K562 (cell line): ENCODE results near the gene USP43. TPM values are rescaled to one million over a fixed set of nuclear protein-coding genes. Genes with fewer than 3 reads are reported as not detected.

Experiments used
- ATAC-seq: fragments of 200-7000 bp; cut with Tn5 transposase; 3 replicates; pipeline ENCODE4 v1.9.1; 2020; ENCODE audit warnings: moderate library complexity
- BruUV-seq: library from RNA; stranded (reverse); fragments of 400-500 nt; replicated peaks from 2 replicates; lab custom pipeline; 2021; lab: Mats Ljungman, UMichigan
- CTCF ChIA-PET: fragments of 300-600 bp; formaldehyde crosslinking; extraction: SDS; loops from one replicate; lab custom pipeline; 2021; ENCODE audit warnings: low intra/inter-chr PET ratio; lab: Yijun Ruan, JAX
- POLR2A ChIA-PET: fragments of 300-600, 350-650 bp; sonication (Branson Sonifier 250); formaldehyde crosslinking; extraction: SDS; loops from one replicate; lab custom pipeline; 2021; ENCODE audit warnings: antibody characterized with exemption, inconsistent platforms; lab: Yijun Ruan, JAX
- DNase-seq, 4 experiments: peaks; one replicate each; pipeline versions ENCODE4 v3.0.0 to v3.0.0-alpha.2; 2011 to 2018; ENCODE audit warnings: low spot score in 3 of 4, mixed read lengths in 3 of 4; ENCODE audit errors: extremely low read depth in 1 of 4
- FAIRE-seq: peaks from 2 replicates; lab custom pipeline; 2011; peaks lifted over from hg19 to GRCh38; lab: Jason Lieb, UNC
- H2AFZ ChIP-seq: 2 replicates; pipeline ENCODE4 v1.6.0; 2011; ENCODE audit warnings: low read depth, low read length, control low read depth, inconsistent platforms
- H3K27ac ChIP-seq: fragments of 200-600 bp; 3 replicates; pipeline ENCODE4 v1.8.0; 2011; ENCODE audit warnings: low read depth, mild to moderate bottlenecking, control low read depth, inconsistent platforms, low read length, moderate library complexity, mixed read lengths; ENCODE audit errors: extremely low read depth
- H3K27me3 ChIP-seq, 2 experiments: fragments of 300-600 bp in 1 of 2; 2 replicates in 1 of 2; 3 replicates in 1 of 2; pipeline versions ENCODE4 v1.6.0 to v1.8.0; 2011; ENCODE audit warnings: inconsistent platforms in 2 of 2, low read length in 2 of 2, mild to moderate bottlenecking in 1 of 2, mixed read lengths in 1 of 2, moderate library complexity in 1 of 2; ENCODE audit not compliant: control insufficient read depth in 2 of 2, insufficient read depth in 2 of 2
- H3K36me3 ChIP-seq: fragments of 300-600 bp; 3 replicates; pipeline ENCODE4 v1.8.0; 2011; ENCODE audit warnings: mild to moderate bottlenecking, low read length, inconsistent platforms; ENCODE audit not compliant: control insufficient read depth, insufficient read depth
- H3K4me1 ChIP-seq, 2 experiments: fragments of 200-600 bp in 1 of 2; replicated peaks in 1 of 2; 2 replicates in 1 of 2; 3 replicates in 1 of 2; pipeline versions ENCODE4 v1.5.1 to v1.8.0; 2011; ENCODE audit warnings: inconsistent platforms in 2 of 2, low read length in 2 of 2, mild to moderate bottlenecking in 1 of 2, mixed read lengths in 1 of 2, moderate library complexity in 1 of 2; ENCODE audit not compliant: control insufficient read depth in 2 of 2, insufficient read depth in 2 of 2
- H3K4me2 ChIP-seq: 2 replicates; pipeline ENCODE4 v1.6.1; 2011; ENCODE audit warnings: low read length, control low read depth, inconsistent platforms, mixed read lengths; ENCODE audit not compliant: insufficient read depth
- H3K4me3 ChIP-seq: fragments of 200-600 bp; sonication (generic), shearing (Covaris generic); 2 replicates; pipeline ENCODE4 v1.5.1; 2016; ENCODE audit warnings: control low read depth, inconsistent platforms
- H3K79me2 ChIP-seq: fragments of 200-600 bp; 3 replicates; pipeline ENCODE4 v1.8.0; 2011; ENCODE audit warnings: low read length, inconsistent platforms; ENCODE audit not compliant: control insufficient read depth, insufficient read depth
- H3K9ac ChIP-seq, 2 experiments: 2 replicates each; pipeline versions ENCODE4 v1.6.0 to v1.6.1; 2011; ENCODE audit warnings: low read depth in 2 of 2, low read length in 2 of 2, control low read depth in 1 of 2, inconsistent platforms in 1 of 2, mild to moderate bottlenecking in 1 of 2, mixed read lengths in 1 of 2; ENCODE audit not compliant: insufficient read depth in 1 of 2
- H3K9me1 ChIP-seq: one replicate; pipeline ENCODE4 v1.6.0; 2011; ENCODE audit warnings: inconsistent platforms, mild to moderate bottlenecking, low read length, moderate library complexity; ENCODE audit not compliant: control insufficient read depth, insufficient read depth
- H3K9me3 ChIP-seq: replicated peaks from 2 replicates; pipeline ENCODE4 v1.5.1; 2011; ENCODE audit warnings: low read depth, low read length, inconsistent platforms; ENCODE audit not compliant: control insufficient read depth, insufficient read depth
- H4K20me1 ChIP-seq: replicated peaks from 2 replicates; pipeline ENCODE4 v1.6.1; 2011; ENCODE audit warnings: low read length, inconsistent platforms, mixed read lengths; ENCODE audit not compliant: control insufficient read depth, insufficient read depth
- CLOCK ChIP-seq: fragments of 250-450 bp; sonication (Bioruptor Pico); IDR thresholded peaks from 2 replicates; pipeline ENCODE4 v1.4.0; 2020; ENCODE audit warnings: mild to moderate bottlenecking, moderate library complexity, borderline replicate concordance
- EGR1 ChIP-seq: fragments of 450-650 bp; conservative IDR thresholded peaks from 2 replicates; pipeline ENCODE4 v1.6.1; 2017; ENCODE audit warnings: mild to moderate bottlenecking
- HMBOX1 ChIP-seq: sonication (generic); IDR thresholded peaks from 2 replicates; pipeline ENCODE4 v1.6.1; 2016
- KLF16 ChIP-seq: IDR thresholded peaks from 2 replicates; pipeline ENCODE4 v1.6.1; 2016; ENCODE audit warnings: antibody characterized with exemption
- OTX1 ChIP-seq: fragments of 450-650 bp; formaldehyde crosslinking; IDR thresholded peaks from 2 replicates; pipeline ENCODE4 v1.4.0; 2022; ENCODE audit warnings: mild to moderate bottlenecking
- RBBP5 ChIP-seq: fragments of 200-600 bp; sonication (generic); IDR thresholded peaks from 2 replicates; pipeline ENCODE4 v1.6.1; 2012; ENCODE audit warnings: borderline replicate concordance, mild to moderate bottlenecking, low read length, control low read depth, inconsistent platforms; ENCODE audit not compliant: insufficient read depth, poor library complexity, severe bottlenecking
- TAF7 ChIP-seq: fragments of 450-650 bp; IDR thresholded peaks from 2 replicates; pipeline ENCODE4 v1.6.1; 2016; ENCODE audit warnings: missing genetic modification characterization, missing compliant biosample characterization
- TSC22D4 ChIP-seq: fragments of 450-650 bp; IDR thresholded peaks from 2 replicates; pipeline ENCODE4 v1.6.1; 2016; ENCODE audit warnings: missing genetic modification characterization, missing biosample characterization, control low read depth
- ZBTB9 ChIP-seq: fragments of 450-650 bp; formaldehyde crosslinking; IDR thresholded peaks from 2 replicates; pipeline ENCODE4 v1.4.0; 2020; ENCODE audit warnings: mild to moderate bottlenecking, moderate library complexity
- ZNF253 ChIP-seq: fragments of 250-450 bp; sonication (Bioruptor Pico); conservative IDR thresholded peaks from 2 replicates; pipeline ENCODE4 v1.6.1; 2021; ENCODE audit warnings: mild to moderate bottlenecking
- ZNF780A ChIP-seq: fragments of 250-450 bp; sonication (Bioruptor Pico); IDR thresholded peaks from 2 replicates; pipeline ENCODE4 v1.5.0; 2021; ENCODE audit warnings: mild to moderate bottlenecking
- WGBS: fragments of 100-300 bp; shearing (Covaris generic); methylation state at CpG from one replicate; pipeline ENCODE4 v1.1.6; 2016; ENCODE audit warnings: low coverage, mixed read lengths; ENCODE audit not compliant: insufficient coverage; ENCODE audit errors: missing lambda C conversion rate; 5-methylcytosine and 5-hydroxymethylcytosine counted together
- in situ Hi-C: fragments of 300-500 bp; cut with MboI; formaldehyde crosslinking; loops from 4 replicates; pipeline ENCODE4 v1.15.0; 2018; ENCODE audit warnings: inconsistent platforms, mixed read lengths
- intact Hi-C: fragments of 100-400 bp; cut with micrococcal nuclease; formaldehyde crosslinking; loops from 2 replicates; pipeline ENCODE4 v1.14.2; 2022
- polyA plus RNA-seq, 8 experiments: library from polyadenylated mRNA; depleted of rRNA in 4 of 8; stranded (reverse) in 5 of 8; unstranded in 3 of 8; fragments of >200 nt; fragmentation: Nextera tagmentation in 2 of 8; fragmentation: Illumina TruSeq in 1 of 8; extraction: Ambion mirVana in 2 of 8; extraction: Trizol in 1 of 8; gene quantifications; 2 replicates each; pipeline versions ENCODE4 v1.2.1 to v1.2.3, GENCODE V29; 2011 to 2014; ENCODE audit warnings: inconsistent platforms in 1 of 8, missing spikeins in 1 of 8
- total RNA-seq, 7 experiments: library from RNA; depleted of rRNA in 6 of 7; stranded (reverse); fragments of >200 nt in 6 of 7; fragmentation: Illumina TruSeq in 2 of 7; extraction: Trizol in 2 of 7; gene quantifications; 2 replicates each; pipeline versions ENCODE4 v1.2.1 to v1.2.3, GENCODE V29; 2011 to 2021; ENCODE audit warnings: low replicate concordance in 1 of 7

The USP43 gene
- total and polyA plus RNA-seq, 9 of the 15 experiments (the other 6 are each of a cell fraction or from before 2014, with no cell fraction given), result 0.01 to 0.18 (median 0.06) TPM; not detected in 1

- under 1% methylated on average over 13 of the region's 15 CpGs for WGBS
- POLR2A ChIA-PET, result interaction anchor here (1.0 kb wide), 1 partner anchor 41 kb away, joined by 3 read pairs; no protein-coding TSS in a partner anchor
- FAIRE-seq (no peak), ATAC-seq (no peak), DNase-seq (no peak)
- no peak overlapping the region for H3K27ac ChIP-seq
- BruUV-seq, result no TSS peak
- H3K9ac ChIP-seq, result no peak overlapping the region
- CTCF ChIA-PET, result interaction anchor here (1.2 kb wide), 1 partner anchor 38 kb away, joined by 3 read pairs; no protein-coding TSS in a partner anchor
- in situ Hi-C loops, result no loop called here
- H2AFZ ChIP-seq, result no peak overlapping the region
- no peaks in the 10 kb centered on the region for H3K79me2 ChIP-seq
- H3K4me2 ChIP-seq, result no peak overlapping the region
- H4K20me1 ChIP-seq, result no peaks in the 10 kb centered on the region
- H3K9me1 ChIP-seq, result no peaks in the 10 kb centered on the region
- TF ChIP-seq TSC22D4 (tag) (no peak), ZNF780A (CRISPR knock-in tag) (no peak), HMBOX1 (no peak), TAF7 (tag) (no peak), EGR1 (no peak), ZBTB9 (CRISPR knock-in tag) (no peak), RBBP5 (no peak), ZNF253 (CRISPR knock-in tag) (no peak), KLF16 (no peak), CLOCK (CRISPR knock-in tag) (no peak), OTX1 (CRISPR knock-in tag) (no peak)
- peaks cover 0 to 18% of the 10 kb centered on the region in 2 experiments; a peak in 2 of 5 replicates for H3K27me3 ChIP-seq
- no peak overlapping the region for H3K4me3 ChIP-seq
- H3K4me1 ChIP-seq, result no peaks in the 10 kb centered on the region
- H3K36me3 ChIP-seq, result no peaks in the 10 kb centered on the region
- no peaks in the 10 kb centered on the region for H3K9me3 ChIP-seq
- intact Hi-C loops, result no loop called here
Measured at GRCh38 chr17:9769036-9769695, 123.8 kb downstream of the USP43 start.
